ENCODE measurements around the gene KIF26A.

The KIF26A gene

GRCh38 chr14:104101651-104102281 lies 36.6 kb upstream of the KIF26A start:
- DNase-seq: no peak

DNA sequence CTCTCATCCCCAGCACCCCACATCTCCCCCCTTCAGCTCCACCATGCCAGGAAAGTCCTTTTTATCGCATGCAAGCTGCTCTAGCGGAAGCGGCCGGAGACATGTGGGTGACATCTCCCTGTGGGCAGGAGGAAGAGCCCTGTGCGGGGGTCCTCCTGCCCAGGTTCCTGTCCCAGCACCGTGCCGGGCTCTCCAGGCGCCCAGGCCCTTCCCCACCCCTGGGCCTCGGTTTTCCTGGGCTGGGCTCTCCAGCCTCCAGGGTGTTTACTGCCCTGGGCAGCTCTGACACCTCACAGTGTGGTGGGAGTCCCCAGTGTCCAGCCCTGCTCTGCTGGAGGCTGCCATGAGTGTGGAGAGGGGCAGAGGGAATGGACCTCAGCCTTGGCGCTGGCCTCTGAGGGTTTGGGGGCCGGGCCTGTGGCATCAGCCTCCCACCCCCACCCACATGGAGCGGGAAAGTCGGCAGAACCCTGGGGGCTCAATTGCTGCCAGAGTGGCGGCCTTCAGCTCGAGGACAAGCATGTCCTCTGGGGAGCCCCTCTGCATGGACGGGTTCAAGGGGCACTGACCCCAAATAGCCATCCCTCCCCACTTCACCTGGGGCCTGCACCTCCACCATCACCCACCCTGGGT lies 36.0 kb upstream of the KIF26A start:
- DNase-seq: no peak

GRCh38 chr14:104103061-104103445 lies 35.3 kb upstream of the KIF26A start:
- no peak for DNase-seq

DNA sequence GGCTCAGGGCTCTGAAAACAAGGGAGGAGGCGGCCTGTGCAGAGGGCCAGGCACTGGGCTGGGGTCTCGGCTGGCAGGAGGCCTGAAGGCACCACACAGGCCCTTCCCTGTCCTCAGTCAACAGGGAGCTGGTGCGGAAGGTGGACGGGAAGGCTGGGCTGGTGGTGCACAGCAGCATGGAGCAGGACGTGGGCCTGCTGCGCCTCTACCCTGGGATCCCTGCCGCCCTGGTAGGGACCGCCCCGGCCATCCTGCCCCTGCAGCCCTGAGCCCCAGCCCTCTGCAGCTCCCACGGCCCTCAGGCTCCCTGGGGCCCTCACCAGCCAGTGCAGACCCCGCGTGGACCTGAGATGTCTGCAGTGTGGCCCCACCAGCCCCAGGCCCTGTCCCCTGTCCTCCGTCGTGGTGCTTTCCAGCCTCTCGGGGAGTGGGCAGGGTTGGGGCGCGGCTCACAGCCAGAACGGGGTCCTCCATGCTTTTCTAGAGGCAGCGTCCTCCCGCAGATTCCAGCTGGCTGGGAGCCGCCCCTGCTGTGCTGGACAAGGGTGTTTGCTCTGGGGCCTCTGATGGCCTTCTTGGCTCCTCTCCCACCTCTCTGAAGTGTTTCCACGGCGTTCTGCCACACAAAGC lies 34.8 kb upstream of the KIF26A start:
- no peak for DNase-seq

GRCh38 chr14:104104076-104104901 lies 34.1 kb upstream of the KIF26A start:
- DNase-seq: no peak

DNA sequence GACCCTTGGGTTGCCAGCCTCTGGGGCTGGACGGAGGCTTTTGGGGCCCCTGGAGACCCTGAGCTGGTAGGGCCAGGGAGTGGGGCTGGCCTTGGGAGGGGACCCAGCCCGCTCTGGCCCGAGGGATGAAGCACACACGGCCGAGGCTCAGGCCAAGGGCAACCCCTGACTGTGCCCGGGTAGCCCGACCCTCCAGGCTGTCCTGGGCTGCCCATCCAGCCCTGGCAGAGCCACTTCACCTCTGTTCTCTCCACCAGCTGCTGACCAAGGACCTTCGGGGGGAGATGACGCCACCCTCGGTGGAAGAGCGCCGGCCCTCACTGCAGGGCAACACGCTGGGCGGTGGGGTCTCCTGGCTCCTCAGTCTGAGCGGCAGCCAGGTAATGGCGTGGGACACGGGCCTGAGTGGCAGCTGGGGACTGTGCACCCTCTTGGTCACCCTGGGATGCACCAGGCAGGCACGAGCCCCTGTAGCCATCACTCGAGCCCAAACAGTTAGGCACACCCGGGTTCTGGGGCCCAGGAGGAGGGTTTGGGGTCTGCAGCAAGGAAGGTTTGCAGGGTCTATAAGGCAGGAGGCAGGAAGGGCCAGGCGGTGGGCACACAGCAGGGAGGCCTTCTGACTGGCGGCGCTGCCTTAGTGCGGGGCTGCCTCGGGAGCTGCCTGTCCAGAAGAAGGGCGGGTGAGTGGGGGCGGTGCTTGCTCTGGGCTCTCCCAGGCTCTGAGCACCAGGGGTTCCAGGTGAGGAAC lies 33.1 kb upstream of the KIF26A start:
- DNase-seq: no peak

DNA sequence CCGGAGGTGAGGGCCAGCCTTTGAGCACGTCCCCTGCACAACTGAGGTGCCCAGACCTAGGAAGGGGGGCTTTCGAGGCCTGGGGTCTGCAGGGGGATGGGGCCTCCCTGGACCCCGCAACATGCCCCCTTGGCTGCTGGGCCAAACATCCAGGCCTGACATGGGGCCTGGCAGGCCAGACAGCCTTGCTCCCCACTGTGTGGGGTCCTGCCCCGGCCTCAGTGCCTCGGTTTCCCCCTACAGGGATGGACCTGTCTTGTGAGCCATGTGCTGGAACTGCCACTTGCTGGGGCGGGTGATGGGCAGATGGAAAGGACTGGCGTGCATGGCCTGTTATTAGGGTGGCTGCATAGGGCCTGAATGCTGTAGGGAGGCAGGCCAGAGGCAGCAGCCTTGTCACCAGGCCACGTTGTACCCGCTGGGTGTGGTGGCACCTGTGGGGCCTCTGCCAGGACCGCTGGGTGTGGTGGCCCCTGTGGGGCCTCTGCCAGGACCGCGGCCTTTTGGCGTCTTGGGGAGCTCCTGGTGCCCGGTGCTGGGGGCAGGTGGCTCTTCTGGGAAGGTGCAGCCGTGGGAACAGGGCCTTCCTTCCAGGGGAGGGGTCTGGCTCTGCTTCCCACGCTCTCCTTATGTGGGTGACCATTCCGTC lies 32.4 kb upstream of the KIF26A start:
- DNase-seq: no peak

- DNase-seq: no peak
Measured at GRCh38 chr14:104106471-104106991, 31.9 kb upstream of the KIF26A start.

GRCh38 chr14:104107101-104107581 lies 31.2 kb upstream of the KIF26A start:
- DNase-seq: no peak

DNA sequence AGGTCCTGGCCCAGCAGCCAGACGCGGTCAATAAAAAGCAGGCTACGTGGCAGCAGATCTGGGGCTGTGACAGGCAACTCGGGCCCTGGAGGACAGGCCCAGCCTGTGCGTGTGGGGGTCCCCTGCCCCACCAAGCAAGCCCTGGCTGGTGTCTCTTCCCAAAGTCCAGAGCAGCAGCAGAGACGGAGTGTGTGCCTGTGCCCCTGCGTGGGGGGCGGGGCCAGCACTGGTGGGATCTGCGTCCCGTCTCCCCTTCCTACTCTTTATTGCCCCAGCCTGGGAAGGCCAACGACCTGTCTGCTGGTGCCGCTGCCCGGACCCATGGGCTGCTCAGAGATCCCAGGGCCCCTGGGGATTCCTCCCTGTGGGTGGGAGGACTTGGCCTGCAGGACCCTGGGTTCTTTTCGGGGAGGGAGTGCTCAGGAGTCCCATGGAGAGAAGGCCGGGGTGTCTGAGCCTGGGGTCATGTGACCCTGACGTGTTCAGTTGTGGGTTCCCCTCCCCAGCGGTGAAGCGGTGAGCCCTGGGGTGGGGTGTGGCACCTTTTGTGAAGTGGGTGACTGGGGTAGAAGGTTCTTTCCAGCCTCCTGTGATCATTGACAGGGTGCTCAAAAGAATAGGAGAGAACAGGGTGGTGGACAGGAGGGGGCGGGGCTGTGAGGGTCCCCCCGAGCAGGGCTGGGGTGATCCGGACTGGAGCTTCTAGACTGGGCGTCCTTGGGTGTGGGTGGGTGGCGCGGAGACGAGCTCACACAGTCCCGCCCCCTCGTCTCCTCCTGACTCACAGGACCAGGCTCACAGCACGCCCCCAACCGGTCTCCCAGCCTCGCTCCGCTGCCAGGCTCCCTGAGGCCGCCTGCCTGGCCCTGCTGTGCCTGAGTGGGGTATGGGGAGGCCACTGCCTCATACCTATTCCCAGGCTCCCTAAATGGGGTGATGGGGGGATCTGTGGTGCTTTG lies 30.5 kb upstream of the KIF26A start:
- DNase-seq: no peak

- DNase-seq: no peak
Measured at GRCh38 chr14:104108570-104109541, 29.5 kb upstream of the KIF26A start.

DNA sequence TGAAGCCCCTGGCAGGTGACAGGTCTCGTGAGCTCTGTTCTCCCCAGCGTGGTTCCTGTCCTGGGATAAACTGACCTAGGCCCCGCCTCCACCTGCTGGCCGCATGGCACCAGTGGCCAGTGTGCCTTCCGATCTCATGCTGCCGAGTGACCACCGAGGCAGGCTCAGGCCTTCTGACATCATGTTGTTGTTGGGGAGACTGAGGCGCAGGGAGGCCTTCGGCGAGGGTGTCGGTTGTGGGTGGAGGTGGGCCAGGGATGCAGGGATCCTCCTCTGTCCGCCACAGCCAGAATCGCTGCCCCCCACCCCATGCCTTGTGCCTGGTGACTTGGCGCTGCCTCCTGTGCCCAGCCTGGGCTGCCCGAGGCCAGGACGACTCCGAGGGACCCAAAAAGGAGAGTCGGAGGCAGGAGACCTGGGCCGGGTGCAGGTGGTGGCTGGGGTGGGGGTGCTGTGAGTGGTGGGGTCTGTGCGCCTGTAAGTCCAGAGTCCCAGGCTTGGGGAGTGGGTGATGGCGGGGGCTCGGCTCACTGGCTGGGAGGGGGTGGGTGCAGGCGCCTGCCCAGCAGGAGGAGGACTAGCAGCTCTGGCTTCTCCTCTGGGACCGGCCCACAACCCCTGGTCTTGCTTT lies 28.5 kb upstream of the KIF26A start:
- no peak for DNase-seq

DNA sequence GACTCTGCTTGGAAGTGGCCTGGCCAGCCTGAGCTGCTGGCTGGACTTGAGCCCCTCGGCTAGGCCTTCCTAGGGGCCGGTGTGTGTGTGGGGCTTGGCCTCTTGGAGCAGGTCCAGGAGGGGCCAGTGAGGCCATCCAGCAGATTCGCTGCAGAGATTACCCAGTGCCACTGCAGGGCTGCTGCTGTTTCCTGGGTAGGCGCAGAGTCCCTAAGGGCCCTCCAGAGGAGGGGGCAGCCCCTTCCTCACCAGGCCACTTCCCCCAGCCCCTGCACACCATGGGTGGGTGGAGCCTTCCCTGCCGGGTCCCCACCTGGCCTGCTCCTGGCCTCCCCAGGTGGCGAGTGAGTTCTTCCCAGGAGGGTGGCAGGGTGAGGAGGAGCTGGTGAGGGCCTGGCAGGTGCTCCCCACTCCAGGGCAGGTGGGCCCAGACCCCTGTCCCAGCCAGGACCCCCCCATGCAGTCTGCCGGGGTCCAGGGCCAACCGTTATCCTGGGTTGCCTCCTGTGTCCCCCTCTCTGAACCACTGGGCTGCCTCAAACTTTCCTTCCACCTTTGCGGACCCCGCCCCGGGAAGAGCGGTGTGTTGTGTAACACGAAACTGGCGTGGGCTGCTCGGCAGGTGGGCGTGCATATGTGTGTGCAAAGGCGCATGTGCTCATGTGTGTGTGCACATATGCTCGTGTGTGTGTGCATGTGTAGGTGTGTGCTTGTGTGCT lies 27.7 kb upstream of the KIF26A start:
- no peak for DNase-seq

DNA sequence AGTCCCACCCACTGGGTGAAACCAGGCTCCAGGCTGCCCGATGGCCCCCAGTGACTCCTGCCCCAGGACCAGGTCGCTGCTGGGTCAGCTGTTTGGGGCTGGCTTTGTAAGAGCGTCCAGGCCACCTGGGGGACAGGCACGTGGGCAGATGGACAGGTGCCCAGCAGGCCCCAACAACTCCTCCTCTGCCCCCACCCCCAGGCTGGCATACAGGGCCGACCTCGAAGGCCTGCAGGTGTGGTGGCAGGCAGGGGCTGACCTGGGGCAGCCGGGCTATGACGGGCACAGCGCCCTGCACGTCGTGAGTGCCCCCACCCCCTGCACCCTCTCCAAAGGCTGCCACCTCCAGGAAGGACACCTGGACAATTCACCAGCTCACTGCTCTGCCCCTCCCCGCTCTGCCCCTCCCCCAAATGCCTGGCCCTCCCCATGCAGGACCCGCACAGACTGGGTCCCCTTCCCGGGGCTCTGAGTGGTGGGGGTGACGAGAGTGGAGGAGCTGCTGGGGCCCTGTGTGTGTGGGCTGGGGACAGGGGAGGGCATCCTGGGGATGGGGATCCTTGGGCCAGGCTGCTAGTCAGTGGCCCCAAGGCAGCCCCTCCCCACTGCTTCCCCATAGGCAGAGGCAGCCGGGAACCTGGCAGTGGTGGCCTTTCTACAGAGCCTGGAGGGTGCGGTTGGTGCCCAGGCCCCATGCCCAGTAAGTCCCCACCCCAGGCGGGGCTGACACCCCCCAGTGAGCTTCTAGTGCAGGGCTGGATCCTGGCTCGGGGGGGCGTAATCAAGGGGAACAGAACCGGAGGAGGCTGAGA lies 26.9 kb upstream of the KIF26A start:
- DNase-seq: no peak

DNA sequence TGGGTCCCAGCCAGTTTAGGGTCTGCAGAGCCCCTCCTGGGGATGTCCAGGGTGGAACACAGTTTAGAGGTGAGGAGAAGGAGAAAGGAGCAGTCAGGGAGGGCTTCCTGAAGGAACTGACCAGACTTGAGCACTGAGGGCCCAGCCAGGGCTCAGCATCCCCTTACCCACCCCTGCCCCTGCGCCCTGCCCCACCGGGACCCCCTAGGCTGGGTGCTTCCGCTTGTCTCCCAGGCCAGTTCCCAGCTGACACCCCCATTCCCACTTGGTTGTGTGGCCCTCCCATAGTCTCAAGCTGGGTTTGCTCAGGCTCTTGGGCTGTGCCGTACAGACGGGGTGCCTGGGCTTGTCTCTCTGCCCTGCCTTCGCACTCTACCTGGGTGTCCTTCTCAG lies 26.3 kb upstream of the KIF26A start:
- no peak for DNase-seq

DNA sequence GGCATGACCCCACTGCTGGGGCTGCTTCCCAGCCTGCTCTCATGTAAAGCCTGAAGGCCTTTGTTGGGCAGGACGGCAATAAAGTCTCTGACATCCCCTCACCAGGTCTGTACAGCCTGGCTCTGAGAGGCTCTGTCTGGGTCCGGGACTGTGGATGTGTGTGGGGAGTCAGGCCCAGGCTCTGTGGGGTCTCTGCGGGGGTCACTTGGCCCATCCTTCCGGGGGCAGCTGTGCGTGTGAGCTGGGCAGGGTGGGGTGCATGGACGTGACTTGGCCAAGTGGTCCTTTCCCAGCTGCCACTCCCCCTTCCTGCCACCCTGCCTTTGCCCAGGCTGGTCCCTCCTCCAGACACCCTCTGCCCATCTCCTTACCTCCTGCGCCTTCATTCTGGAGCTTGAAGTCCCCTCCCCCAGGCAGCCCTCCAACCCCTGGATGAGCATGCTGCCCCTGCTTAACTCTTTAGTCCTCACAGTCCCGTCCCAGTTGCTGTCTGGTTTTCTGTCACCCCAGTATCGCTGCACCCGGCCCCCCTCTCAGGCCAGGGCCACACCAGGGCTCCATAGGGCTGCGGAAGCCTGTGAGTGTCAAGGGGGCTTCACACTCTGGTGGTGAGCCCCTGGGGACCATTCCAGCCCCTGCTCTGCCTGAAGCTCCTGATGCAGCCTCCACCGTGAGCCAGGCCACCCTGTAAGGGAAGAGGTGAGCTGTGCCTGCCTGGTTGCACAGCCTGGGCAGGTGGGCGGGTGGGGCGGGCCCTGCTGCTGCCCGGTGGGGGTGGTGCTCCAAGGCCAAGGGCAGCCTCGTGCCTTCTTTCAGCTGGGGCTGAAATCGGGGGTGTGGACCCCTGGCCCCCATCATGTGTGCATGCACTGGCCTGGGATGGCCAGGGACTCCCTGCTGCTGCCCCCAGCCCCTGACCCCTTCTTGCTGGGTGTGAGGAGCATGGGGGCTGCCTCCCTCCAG lies 25.5 kb upstream of the KIF26A start:
- no peak for DNase-seq

Measured in stimulated activated CD4-positive, alpha-beta T cell treated with anti-CD3 and anti-CD28 coated beads, Interleukin-4, amount 100 ng/mL, for 24 hours (primary cell).